PC-3 (cell line): ENCODE results near the gene AIG1.

Experiments
- EZH2 ChIP-seq: fragments of 300-600 bp; sonication (generic); IDR thresholded peaks from one replicate; pipeline ENCODE4 v1.6.1; 2017; ENCODE audit warnings: antibody characterized with exemption, mild to moderate bottlenecking, low read length; ENCODE audit not compliant: unreplicated experiment
- EZH2phosphoT487 ChIP-seq: fragments of 300-600 bp; sonication (generic); IDR thresholded peaks from 2 replicates; pipeline ENCODE4 v1.6.1; 2018; ENCODE audit warnings: mild to moderate bottlenecking, antibody characterized with exemption, low read length, borderline replicate concordance

- TF ChIP-seq EZH2phosphoT487 (no peak), EZH2 (no peak)
Observed at GRCh38 chr6:143390278-143390677, 329.6 kb downstream of the AIG1 start.
